Retina (tissue), 1 donor: ENCODE data around the gene TPBGL.
A peak's percentile ranks its signal among the peaks of the same experiment; 100 is the strongest.

ENCODE experiments used
- DNase-seq: peaks from one replicate; pipeline ENCODE4 v3.0.0-alpha.2; 2016

The TPBGL gene

DNA sequence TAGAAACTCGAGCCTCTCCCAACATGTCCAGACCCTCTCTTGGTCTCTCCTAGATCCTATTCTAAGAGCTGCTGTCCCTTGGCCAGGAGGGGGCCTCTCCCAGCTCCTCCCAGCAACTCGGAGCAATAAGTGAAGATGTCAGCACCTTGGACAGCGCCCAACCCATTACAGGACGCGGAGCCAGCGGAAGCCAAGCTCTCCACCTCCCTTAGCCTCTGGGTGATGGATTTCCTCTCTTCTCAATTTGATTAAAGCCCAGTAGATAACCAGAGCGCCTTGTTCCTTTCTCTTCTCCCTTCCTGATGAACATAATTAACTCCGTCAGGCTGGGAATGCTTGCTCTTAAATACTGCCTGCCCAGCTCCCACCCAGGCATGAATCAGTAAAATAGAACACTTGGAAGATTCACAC is 26.2 kb upstream of the TPBGL start:
- DNase-seq = peak; percentile 68

GRCh38 chr11:75214843-75215242 is 25.7 kb upstream of the TPBGL start:
- DNase-seq = no peak

GRCh38 chr11:75219869-75220268 is 20.7 kb upstream of the TPBGL start:
- no peak for DNase-seq

GRCh38 chr11:75223954-75224643 is 16.5 kb upstream of the TPBGL start:
- DNase-seq = no peak

- DNase-seq = no peak
Observed at GRCh38 chr11:75225794-75226193, 14.8 kb upstream of the TPBGL start.

DNA sequence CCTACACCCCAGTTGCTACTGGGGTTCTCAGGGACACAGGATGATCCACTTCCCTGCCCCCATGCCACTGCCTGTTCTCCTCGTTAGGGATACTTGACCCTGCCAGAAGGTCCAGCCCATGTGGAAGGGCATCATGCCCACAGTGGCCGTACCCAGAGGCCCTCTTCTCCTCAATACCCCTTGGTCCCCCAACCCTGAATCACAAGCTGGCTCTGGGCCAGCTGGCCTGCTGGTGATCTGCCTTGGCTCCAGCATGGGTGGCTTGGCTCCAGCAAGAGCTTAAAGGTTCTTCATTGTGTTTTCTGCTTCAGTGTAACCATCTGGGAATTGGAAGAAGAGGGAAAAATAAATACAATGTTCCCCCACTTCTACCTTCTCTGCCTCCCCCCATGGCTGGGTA is 11.1 kb upstream of the TPBGL start:
- DNase-seq = no peak

DNA sequence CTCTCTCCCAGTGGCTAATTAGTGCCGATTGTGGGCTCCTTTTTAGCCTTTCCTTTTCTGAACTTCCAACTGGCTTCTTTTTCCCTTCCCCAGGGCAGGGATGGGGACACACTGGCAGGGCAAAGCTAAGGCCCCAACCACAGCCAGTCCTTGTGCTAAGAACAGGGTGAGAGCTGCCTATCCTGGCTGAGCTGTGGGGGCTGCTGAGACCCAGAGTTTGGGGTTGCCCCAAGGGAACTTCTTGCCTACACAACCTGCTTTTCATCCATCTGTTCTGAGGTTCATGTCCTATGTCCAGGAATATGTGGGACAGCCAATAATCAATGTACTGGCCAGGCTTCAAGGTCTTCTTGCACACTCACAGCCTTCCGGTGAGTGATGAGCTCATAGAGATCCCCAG is 10.0 kb upstream of the TPBGL start:
- no peak for DNase-seq

- DNase-seq = peak; percentile 28
Observed at GRCh38 chr11:75233754-75234172, 6.8 kb upstream of the TPBGL start.

DNA sequence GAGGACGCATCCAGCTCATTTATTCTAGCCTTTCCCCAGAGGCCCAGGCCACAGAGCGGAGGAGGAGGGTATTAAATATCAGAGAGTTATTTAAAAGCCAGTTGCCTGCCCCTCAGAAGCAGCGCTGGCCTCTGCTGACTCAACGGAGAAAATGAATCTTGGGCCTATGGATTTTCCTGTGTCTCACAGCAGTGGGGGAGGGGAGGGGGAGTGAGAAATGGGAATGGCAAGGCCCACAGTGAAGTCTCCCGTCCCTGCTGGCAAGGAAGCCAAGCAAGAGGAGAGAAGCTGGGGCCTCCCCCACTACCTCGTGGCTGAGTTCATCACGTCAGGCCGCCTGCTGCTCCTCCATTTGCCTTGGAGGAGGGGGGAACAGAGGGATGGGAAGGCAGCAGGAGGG is 4.5 kb upstream of the TPBGL start:
- DNase-seq = peak; percentile 28

GRCh38 chr11:75237050-75237449 is 3.5 kb upstream of the TPBGL start:
- DNase-seq = no peak

GRCh38 chr11:75238595-75239440 is 1.8 kb upstream of the TPBGL start:
- no peak for DNase-seq

GRCh38 chr11:75239531-75240290 is 863 bp upstream of the TPBGL start:
- DNase-seq = peak; percentile 28

DNA sequence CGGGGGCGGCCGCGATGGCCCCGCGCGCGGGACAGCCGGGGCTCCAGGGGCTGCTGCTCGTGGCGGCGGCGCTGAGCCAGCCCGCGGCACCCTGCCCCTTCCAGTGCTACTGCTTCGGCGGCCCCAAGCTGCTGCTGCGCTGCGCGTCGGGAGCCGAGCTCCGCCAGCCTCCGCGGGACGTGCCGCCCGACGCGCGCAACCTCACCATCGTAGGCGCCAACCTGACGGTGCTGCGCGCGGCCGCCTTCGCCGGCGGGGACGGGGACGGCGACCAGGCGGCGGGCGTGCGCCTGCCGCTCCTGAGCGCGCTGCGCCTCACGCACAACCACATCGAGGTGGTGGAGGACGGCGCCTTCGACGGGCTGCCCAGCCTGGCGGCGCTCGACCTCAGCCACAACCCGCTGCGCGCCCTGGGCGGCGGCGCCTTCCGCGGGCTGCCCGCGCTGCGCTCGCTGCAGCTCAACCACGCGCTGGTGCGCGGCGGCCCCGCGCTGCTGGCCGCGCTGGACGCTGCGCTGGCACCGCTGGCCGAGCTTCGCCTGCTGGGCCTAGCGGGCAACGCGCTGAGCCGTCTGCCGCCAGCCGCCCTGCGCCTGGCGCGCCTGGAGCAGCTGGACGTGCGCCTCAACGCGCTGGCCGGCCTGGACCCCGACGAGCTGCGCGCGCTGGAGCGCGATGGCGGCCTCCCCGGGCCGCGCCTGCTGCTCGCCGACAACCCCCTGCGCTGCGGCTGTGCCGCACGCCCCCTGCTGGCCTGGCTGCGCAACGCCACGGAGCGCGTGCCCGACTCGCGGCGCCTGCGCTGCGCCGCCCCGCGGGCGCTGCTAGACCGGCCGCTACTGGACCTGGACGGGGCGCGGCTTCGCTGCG is 697 bp downstream of the TPBGL start:
- peak; percentile 94 for DNase-seq

DNA sequence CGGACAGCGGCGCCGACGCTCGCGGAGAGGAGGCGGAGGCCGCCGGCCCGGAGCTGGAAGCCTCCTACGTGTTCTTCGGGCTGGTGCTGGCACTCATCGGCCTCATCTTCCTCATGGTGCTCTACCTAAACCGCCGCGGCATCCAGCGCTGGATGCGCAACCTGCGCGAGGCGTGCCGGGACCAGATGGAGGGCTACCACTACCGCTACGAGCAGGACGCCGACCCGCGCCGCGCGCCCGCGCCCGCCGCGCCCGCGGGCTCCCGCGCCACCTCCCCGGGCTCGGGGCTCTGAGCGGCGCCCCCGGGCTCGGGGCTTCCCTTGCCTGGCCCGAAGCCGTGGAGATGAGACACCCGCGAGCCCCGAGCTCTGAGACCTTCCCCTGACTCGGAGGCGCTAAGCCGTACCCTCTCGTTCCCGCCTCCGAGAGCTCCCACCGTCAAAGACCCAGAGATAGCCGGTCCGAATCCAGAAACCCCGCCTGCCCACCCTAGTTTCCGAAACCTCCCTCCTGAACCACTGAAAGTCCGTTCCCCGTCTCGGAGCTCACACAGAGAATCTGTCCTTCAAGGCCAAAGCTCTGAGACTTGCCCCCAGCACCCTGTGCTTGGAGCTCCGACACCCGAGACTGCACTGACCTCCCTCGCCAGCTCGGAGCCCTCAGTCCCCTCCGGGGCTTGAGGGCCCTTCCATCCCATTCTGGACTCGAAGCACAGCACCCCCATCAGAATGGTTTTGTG is 1.5 kb downstream of the TPBGL start:
- peak; percentile 38 for DNase-seq

GRCh38 chr11:75242722-75243600 is 2.4 kb downstream of the TPBGL start:
- no peak for DNase-seq

DNA sequence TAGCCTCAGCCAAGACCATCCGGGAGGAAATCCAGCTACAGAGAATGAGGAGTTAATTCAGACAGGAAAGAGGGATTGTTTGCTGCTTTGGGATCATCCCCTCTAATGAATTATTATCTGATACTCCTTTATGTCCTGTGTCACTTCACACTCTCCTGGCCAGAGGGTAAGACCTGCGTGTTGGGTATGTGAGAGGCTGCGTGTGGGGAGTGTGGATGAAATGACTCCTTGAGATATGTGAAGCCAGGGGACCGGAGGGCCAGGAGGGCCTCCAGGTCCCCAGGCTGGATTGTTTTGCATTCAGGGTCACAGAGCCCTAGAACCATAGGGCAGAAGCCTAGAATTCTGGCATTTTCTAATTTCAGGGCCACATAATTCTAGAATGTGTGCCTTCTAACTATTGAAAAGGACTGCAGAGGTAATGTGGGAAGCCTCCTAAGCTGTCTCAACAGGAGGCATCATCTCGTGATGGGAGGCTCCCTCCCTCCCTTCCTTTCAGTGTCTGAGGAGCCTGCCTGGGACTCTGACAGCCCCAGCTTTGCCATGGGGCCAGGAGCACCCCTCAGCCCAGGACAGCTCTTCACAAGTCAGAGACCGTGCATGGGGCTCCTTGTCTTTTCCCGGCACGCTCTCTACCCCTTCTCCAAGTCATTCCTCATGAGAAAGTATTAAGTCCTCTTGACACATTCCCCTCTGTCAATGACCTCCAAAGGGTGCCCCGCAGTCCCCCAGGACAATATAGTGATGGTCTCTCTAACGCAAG is 3.7 kb downstream of the TPBGL start:
- DNase-seq = no peak

DNA sequence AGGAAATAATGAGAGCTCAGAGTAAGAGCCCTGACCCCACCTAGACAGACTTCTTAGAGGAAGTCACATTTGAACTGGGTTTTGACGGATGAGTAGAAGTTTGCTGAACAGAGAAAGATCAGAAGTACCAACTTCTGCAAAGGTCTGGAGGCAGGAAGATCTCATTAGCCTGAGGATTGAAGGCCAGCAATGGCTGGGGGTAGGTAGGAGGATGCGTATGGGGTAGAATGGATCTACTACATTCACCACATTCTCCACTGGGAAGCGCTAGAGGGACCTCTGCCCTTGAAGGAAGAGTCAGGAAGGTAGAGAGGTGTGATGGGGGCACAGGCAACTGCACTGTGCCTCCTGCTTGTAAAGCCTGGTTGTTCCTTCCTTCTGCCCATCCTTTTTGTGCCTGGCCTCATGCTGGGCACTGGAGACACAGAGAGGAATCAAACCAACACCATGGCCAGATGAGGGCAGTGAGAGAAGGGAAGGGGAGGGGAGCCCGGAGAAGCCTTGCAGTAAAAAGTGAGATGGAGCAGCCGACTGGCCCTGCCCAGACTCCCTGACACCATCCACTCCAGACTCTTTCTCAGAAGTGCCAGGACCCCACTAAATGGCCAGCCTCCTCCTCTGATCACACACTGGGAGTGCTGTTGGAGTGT is 4.9 kb downstream of the TPBGL start:
- no peak for DNase-seq

DNA sequence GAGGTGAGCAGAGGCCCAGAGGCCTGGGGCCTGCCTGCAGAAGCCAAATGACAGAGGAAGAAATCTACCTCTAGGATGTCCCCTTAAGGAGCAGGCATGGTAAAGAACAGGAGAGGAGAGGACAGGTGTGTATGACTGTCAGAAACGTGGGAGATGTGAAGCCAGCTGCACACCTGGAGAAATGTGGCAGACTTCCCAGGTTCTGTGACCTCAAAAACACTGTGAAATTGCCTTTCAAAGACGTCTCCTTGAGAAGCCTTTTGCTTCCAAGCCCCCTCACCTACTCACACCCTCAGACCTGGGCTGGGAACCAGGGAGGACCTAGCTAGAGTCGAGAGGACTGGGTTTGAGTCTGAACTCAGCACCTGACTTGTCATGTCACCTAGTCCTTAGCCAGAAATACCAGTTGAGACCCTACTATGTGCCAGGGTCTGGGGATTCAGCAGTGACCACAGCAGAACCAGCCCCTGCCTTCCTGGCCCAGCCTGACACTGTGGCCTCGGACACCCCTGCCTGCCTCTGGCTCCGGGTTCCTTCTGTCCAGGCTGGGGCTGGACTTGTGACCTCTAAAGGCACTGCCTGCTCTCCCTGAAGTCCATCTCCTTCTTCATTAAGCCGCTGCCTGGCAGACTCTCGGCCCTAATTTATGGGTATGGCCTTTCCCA is 5.6 kb downstream of the TPBGL start:
- no peak for DNase-seq
